Fibroblast of skin of left biceps (primary cell): ENCODE results near the gene RBM44.

ENCODE experiments used
- DNase-seq, 2 experiments: peaks; one replicate each; pipeline ENCODE4 v3.0.0-alpha.2; 2013; ENCODE audit warnings: low read depth in 2 of 2

The RBM44 gene

DNA sequence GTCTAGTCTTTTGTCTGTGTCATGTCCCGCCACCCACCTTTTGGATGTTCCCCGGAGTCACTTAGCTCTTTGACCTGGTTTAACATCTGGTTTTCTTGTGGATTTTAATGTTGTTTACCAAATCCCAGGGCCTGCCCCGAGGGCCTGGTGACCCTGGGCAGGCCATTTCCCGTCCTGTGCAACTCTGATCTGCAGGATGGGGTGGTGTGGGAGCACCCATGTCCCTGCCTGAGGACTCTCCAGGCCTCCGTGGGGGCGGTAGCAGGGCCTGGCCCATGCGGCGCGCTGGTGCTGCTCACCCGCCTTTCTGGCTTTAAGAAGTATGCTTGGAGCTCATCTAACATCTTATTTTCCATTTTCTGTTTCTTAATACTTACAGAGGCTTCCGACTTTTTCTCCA is 71.5 kb downstream of the RBM44 start:
- no peak for DNase-seq

DNA sequence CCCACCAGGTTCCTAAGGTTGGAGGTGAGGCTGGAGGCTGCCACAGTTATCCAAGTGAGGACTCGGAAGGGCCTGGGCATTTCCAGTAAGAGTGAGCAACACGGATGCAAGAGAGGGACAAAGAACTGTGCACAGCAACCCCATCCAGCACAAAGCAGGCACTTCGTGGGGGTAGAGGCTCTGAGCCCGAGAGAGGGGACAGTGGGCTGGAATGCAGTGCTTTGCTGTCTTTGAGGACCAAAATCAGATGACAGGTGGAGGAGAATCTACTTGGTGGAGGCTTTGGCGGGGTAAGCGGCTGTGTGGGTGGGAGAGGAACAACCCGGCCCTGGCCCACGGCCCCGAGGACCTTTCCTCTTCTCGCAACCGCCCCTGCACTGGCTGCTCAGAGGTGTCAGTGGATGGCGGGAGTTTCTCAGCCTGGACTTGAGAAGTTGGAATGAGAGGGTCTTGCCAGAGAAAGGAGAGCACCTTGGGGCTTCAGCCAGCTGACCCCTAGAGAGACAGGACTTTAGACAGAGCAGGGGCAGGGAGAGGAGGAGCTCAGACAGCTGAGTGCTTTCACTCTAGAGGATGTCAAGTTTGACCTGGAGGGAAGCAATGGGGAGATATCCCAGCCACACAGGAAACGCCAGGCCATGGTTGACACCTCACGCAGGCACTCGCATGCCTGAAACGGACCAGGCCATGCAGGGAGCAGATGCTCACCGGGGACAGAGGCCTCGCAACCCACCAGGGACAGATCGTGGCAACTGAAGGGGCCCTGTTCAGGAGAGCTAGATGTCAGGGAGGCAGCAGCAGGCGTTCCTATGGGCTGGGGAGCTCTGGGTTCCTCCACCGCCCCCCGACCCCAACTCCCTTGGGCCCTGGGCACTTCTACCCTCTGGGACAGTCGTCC is 72.4 kb downstream of the RBM44 start:
- no peak for DNase-seq

DNA sequence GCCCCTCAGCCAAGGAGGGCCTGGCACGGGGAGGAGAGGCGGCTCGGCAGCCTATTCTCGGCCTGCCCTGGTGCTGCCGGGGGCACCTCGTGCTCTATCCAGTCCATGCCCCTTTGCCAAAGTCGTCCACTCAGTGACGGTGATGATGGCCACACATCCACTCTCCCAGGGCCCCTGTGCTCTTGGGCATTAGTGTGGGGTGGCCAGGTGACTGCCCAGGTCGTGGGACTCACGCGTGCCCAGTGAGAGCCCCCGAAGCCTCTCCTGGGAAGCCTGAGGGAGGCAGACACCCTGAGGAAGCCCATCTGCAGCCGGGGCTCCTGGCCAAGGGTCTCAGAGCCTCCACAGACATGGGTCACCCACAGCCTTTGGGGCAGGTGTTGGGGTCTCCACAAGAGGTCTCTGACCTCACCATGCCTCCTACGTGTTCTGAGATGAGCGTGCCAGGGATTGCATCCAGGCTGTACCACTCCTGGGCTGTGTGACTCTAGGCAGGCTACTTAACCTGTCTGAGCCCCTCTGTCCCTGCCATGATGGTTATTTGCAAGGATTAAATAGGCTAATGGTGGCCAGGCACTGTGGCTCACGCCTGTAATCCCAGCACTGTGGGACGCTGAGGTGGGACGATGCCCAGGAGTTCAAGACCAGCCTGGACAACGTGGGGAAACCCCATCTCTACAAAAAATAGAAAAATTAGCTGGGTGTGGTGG is 73.8 kb downstream of the RBM44 start:
- DNase-seq, result no peak

DNA sequence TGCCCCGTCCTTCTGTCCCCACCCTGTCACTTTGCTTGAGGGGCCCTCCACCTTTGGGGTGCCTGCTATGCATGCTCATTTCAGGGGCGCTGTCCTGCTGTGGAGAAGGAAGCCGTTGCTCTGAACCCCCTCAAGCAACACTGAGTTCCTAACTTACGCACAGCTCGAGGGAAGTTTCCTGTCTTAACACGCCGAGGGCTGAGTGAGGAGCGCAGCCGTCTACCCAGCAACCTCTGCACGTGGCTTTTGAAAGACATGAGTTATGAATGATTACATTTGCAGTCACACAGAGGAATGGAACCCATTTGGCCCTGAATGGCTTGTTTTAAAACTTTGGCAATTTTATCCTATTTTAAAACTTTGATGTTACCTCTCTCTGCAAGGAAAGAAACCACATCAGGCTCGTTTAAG is 74.8 kb downstream of the RBM44 start:
- DNase-seq, result no peak

DNA sequence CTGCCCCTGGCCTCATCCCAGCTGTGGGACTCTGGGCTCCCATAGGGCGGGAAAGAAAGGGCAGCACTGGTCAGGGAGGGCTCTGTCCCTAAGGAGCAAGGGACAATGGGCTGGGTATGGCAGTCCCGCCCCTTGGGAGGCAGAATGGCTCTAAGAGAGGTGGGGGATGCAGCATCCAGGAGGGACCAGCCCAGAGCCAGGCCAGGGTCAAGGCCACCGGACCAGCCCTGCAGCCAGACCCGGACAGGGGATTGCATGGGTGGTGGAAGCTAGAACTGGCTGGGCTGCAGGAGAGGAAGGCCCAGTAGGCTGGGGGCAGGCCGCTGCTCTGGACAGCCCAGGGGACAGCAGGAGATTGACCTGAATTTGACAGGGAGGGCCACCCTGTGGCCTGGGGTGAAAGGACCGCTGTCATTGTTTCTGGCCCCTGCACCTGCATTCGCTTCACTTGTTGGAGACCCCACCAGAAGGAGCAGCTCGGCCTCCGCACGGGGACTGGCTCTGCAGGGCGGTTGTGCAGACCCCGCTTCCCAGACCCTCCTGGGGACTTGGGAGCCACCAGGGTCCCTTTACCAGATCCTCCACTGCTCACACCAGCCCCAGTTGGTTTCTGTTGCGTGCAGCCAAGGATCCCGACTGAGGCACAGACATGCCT is 75.4 kb downstream of the RBM44 start:
- no peak for DNase-seq

DNA sequence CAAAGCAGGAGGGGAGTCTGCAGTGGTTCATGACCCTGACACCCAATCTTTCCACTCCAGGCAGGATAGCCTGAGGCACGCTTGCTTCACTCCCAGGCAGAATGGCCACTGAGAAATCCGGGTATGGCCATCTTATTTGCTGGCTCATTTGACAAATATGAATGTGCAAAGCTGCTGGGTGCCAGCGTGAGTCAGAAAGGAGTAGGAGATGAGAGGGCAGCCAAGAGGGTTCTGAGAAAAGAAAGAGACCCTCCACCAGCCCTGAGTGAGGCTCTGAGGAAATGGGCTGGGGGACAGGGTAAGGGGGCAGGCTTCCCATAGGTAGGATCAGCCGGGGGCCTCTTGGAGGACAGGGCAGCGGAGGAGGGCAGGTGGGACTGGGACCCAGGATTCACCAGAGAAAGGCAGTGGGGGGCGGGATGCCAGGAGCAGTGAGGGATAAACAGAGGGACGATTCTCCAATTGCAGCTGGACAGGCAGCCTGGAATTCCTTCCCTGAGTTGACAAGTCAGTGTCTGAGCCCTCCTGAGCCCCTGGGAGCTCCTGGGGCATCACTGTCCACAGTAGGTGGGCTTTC is 76.1 kb downstream of the RBM44 start:
- DNase-seq, result no peak

DNA sequence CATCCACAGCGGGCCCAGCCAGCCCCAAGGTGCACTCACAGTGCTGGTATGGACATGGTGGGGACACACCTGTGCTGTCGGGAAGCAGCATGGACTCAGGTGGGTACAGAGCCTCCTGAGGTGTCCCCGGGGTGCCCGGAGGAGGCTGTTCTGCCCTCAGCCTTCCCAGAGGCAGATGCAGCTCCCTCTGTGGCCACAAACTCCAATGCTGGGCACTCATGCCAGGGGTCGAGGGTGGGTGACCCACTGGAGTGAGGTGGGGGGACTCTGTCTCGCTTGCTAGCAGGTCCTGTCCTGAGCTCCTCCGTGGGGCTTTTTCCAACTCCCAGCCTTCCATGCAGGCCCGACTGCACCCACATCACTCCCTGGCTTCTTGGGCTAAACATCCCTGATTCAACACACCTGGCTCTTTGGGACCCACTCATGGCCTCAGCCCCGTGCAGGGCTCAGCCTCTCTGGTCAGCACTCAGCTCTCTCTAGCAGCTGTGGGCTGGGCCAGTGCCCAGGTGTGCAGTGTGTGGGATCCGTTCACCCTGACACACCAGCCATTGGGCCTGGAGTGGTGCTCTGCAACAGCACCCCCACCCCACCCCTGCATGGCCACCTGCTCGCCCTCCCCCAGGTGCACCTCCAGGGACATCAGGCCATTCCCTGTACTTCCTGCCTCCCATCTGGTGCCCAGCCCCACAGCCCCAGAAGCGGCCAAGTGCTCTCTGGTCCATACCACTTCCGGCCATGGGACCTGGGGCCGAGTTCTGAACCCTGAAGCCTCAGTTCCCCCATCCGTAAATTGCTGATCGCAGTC is 76.9 kb downstream of the RBM44 start:
- DNase-seq, result no peak

DNA sequence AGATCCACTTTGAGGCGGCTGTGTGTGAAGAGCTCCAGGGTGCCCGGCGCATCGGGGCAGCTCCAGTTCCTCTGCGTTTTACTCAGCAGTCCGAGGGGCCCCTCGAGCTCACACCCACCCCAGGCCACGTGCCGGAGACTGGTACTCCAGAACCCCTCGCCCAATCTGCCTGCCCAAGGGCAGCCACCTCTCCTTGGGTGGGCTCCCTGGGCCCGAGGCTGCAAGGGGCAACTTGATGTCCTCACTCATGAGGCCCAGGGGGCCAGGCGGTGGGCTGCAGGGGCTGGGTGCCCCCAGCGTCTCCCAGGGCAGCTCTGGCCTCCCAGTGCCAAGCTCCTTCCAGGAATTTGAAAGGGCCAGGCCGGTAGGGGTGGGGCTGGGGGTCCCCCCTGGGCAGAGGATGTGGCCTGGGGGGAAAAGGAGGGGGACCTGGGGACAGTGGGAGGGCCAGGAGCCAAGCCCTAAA is 77.5 kb downstream of the RBM44 start:
- no peak for DNase-seq

DNA sequence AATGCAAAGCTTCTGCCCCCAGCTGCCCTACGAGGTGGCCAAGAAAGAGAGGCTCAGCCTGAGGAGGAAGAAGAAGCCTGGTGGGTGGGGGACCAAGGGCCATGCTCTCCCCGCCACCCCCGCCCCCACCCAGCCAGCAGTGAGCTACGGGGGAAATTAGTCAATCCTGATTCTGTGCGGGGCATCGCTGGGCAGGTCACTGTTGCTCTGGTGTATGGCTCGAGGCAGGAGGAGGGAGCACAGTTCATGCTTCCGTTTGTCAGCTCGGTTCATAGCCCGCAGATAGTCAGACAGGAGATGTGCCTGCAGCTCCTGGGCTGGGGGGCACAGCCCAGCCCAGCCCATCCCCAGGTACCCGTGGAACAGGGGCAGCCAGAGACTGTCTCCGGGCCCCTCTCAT is 78.0 kb downstream of the RBM44 start:
- DNase-seq, result no peak

DNA sequence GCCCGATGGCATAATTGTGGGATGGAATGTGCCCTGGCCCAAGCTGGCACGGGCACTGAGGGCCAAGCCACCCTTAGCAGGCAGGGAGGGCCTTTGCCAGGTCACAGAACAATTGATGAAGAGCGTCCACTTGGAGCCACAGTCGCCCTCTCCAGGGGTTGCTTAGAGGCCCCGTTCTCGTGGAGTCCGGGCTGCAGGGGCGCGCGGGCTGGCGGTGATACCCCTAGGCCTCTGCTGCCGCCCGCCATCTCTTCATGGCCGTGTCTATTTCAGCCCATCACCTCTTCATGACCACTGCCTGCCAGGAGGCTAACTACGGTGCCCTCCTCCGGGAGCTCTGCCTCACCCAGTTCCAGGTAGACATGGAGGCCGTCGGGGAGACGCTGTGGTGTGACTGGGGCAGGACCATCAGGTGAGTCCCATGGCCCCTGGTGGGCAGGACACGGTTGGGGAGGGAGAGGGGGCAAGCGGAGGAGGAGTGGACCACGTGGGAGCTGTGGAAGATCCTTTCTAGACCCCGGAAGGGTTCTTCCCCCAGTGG is 78.4 kb downstream of the RBM44 start:
- no peak for DNase-seq

DNA sequence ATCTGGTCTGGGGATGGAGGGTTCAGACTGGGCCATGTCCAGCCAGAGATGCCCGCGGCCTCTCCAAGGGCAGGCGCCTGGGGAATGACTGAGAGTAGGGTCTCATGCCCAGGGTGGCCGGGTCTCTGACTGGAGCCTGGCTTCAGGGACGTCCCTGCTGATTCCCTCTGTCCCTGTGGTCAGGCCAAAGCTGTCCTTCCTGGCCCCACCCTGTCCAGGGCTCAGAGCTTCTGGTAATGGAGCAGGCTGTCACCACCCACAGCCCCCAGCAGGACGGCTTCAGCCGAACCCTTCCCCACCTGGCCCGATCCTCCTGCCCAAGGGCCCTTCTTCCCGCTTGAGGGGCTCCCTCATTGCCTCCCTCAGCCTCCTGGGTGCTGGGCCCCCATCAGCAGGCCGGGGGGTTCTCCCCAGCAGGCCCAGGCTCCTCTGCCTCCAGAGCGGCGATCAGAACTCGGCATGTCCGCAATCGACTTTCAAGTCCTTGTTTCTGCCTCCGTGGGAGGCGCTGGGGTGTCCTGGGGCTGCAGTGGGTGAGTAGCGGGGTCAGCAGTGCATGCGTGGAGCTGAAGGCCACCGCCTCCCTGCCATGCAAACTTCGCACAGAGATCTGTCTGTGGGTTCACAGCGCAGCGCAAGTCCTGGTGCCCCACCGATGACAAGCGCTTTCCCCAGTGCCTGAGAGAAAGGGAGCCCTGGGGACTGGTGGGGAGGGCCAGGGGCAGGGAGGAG is 79.2 kb downstream of the RBM44 start:
- no peak for DNase-seq

DNA sequence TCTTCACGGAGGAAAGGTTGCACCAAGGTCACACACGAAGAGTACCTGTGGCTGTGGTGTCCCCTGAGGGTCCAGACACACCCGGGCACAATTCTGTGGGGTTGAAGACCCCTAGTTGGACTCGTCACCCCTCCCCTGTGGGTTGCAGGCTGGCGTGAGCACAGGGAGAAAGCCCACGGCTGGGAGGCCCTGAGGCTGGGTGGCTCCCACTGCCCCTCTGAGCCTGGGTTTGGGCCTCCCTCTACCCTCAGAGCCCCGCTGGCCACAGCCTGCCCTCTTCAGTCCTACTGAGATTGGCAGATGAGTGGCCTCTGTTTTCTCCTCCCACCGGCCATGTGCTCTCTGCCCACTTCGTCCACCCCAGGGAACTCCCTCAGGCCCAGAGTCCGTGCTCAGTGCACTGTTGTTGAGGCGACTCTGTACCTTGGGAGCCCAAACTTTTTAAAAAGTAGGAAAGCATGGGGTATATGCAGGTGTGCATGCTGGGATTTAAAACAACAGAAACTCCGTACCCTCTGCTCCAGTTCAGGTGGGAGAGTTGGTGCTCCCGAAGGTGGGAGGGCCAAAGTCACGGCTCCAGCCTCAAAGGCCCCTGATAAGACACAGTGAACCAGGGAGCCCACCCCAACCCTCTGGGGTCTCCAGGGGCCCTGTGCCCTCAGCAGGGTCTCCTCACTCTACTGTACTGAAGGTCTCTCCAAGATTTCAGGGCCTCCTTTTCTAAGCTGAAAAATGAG is 79.9 kb downstream of the RBM44 start:
- DNase-seq, result no peak

DNA sequence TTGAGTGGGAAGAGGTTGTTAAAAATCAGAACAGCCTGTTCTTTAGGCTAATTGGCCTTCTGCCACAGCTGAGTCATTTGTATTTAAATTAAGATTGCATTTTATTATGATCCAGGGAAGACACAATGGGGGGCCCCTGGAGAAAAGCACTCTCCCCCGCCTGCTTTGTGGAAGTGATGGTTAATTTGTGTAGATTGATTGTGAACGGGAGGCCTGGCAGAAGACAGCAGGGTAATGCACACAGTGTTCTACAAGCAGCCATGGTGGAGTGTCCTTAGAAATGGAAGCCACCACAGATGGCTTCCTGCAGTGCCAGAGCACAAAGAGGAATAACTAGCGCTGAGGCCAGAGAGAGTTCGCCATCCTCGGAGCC is 80.5 kb downstream of the RBM44 start:
- no peak for DNase-seq

DNA sequence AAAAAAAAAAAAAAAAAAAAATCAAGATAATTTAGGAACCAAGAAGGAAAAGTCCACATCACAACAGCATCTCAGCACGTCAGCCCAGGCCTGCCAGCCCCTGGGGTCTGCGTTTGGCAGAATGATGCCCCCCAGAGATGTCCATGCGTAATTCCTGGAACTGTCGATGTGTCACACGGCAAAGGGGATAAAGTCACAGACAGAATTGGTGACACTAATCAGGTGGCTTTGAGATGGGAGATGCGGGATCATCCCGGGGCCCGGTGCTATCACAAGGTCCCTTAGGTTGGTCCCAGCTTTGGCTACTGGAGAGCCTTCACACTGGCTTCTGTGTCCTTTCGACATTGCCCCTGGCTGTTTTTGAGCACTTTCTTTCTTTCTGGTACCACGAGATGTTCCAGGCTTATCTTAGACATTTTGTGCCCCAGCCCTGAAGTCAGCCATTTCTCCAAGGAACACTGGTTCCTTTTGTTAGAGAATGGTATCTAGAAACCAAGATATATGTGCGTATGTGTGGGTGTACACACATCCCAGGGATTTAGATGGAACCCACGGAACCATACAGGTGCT is 81.5 kb downstream of the RBM44 start:
- no peak for DNase-seq

DNA sequence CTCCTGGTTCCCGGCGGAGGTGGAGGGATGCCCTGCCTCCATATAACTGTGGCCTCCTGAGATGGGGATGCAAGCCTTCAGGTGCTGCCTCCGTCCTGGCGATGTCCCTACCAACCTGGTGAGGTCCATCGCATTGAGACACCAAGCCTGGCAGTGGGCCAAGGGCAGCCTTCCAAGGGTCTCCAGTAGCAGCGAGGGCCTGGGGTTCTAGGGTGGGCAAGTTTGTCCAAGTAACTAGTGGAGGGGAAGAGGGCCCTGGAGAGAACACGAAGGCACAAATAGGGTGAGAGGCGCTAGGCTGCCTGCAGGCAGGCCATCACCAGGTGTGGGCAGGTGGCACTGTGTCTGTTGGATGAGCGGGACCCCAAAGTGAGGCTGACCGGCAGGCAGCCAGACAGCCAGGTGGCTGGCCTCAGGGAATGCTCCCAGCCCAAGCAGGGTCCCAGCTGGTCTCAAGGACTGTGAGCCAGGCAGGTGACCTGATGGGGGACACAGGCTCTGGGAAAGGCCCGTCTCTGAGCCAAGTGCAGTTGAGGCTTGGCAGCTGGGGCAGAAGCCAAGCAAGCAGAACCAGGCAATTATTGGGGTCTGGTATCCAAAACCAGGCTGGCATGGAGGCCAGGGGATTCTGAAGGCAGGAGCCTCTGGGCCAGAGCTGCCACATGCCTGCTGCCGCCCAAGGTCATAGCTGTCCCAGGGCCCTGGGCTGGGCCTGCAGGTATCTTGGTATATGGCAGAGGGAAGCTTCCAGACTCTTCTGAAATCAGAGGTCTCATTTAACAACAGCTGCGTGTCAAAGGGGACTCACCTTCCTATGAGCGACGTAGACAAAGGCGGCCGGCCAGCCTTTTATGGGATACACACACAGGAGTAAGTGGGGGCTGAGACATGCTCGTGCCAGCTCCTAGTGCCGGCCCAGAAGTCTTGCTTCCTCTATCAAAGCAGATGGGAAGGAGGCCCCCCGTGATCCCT is 84.2 kb downstream of the RBM44 start:
- DNase-seq, result no peak

DNA sequence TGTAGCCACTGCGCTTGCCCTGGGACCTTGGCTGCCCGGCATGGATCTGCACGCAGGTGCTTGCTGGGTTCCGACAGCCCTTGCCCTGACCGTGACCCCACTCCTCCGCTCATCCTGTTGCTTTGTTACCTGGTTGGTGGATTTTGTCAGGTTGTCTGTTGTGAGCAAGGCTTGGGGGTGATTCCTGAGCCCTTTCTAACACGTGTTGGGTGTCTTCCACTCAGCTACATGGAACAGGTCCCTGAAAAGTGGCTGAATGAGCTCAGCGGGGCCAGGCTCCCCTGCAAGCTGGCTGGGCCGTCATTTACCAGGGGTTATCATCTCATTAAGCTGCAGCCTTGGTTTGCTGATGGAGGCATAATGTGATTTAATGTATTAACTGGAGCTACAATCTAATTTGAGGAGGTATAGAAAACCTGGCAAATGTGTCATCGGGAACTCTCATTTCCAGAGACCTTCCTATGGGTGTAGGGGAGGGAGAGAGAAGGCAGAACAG is 85.4 kb downstream of the RBM44 start:
- DNase-seq, result no peak

DNA sequence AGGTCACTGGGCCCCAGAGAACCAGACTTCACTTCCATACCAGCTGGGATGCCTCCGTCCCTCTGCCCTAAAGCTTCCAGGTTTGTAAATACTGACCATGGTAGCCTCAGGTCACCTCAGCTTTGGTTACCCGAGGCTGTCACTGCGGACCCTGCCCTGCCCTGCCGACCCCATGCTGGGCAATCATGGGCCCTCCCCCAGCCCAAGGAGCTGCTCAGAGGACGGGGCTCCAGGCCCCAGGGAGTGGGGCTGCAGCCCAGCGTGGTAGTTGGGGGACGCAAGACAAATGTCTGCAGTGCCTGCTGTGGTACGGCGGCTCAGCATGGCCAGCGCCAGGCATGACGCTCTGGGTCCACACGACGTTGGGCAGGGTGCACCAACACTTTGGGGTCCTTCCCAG is 86.1 kb downstream of the RBM44 start:
- DNase-seq, result no peak
